HG03159 (cell line): ENCODE measurements around the gene CAPN1.

Source experiments
- ATAC-seq: cut with Tn5 transposase; IDR thresholded peaks from one replicate; pipeline ENCODE4 v1.9.1; 2021; ENCODE audit warnings: mild to moderate bottlenecking, moderate library complexity; ENCODE audit not compliant: unreplicated experiment

CAPN1 gene

GRCh38 chr11:65258988-65259387 is 77.3 kb downstream of the CAPN1 start:
- ATAC-seq, result no peak

- ATAC-seq, result no peak
Observed at GRCh38 chr11:65260302-65260701, 78.6 kb downstream of the CAPN1 start.

GRCh38 chr11:65260756-65261590 is 79.2 kb downstream of the CAPN1 start:
- no peak for ATAC-seq
